ENCODE results near the gene PDGFA. TPM values are rescaled to one million over a fixed set of nuclear protein-coding genes. Genes with fewer than 3 reads are reported as not detected.
A peak's percentile ranks its signal among the peaks of the same experiment; 100 is the strongest.

The PDGFA gene
- total RNA-seq (10 to 100 TPM; 29.1 to 69.4 TPM), polyA plus RNA-seq (ENCODE audit: insufficient read length in 6 of 6) (10 to 100 TPM; 25.9 to 49.6 (median 36.3) TPM)
- long read RNA-seq, donor 1, transcript PDGFA-203 (6 exons, 2,305 nt), result major isoform, 10 of 13 reads
- long read RNA-seq, donor 1, partial matches to known transcripts, result 0 of 13 reads
- long read RNA-seq, donor 1, other reads (novel, unspliced or antisense), result 0 of 13 reads
- long read RNA-seq, donor 2, transcript PDGFA-203 (6 exons, 2,305 nt), result major isoform, 10 of 13 reads
- long read RNA-seq, donor 2, partial matches to known transcripts, result 0 of 13 reads
- long read RNA-seq, donor 2, other reads (novel, unspliced or antisense), result 0 of 13 reads
- long read RNA-seq, donor 3, transcript PDGFA-203 (6 exons, 2,305 nt), result major isoform, 7 of 7 reads
- long read RNA-seq, donor 3, partial matches to known transcripts, result 0 of 7 reads
- long read RNA-seq, donor 3, other reads (novel, unspliced or antisense), result 0 of 7 reads
- long read RNA-seq, donor 4, transcript PDGFA-201 (7 exons, 1,308 nt), result major isoform, 7 of 26 reads
- long read RNA-seq, donor 4, transcript PDGFA-203 (6 exons, 2,305 nt), result minor isoform, 5 of 26 reads
- long read RNA-seq, donor 4, partial matches to known transcripts, result 7 of 26 reads
- long read RNA-seq, donor 4, other reads (novel, unspliced or antisense), result 7 of 26 reads
- long read RNA-seq, donor 5, transcript PDGFA-203 (6 exons, 2,305 nt), result major isoform, 6 of 10 reads
- long read RNA-seq, donor 5, partial matches to known transcripts, result 0 of 10 reads
- long read RNA-seq, donor 5, other reads (novel, unspliced or antisense), result 0 of 10 reads
- long read RNA-seq, donor 6, transcript PDGFA-203 (6 exons, 2,305 nt), result major isoform, 8 of 8 reads
- long read RNA-seq, donor 6, partial matches to known transcripts, result 0 of 8 reads
- long read RNA-seq, donor 6, other reads (novel, unspliced or antisense), result 0 of 8 reads
- long read RNA-seq, donor 7, partial matches to known transcripts, result 0 of 3 reads
- long read RNA-seq, donor 7, other reads (novel, unspliced or antisense), result 0 of 3 reads
- long read RNA-seq, donor 8, partial matches to known transcripts, result 0 of 5 reads
- long read RNA-seq, donor 8, other reads (novel, unspliced or antisense), result 0 of 5 reads
- long read RNA-seq, donor 9, result 0 reads
- long read RNA-seq, donor 10, partial matches to known transcripts, result 3 of 3 reads
- long read RNA-seq, donor 10, other reads (novel, unspliced or antisense), result 0 of 3 reads
- long read RNA-seq, donor 11, transcript PDGFA-203 (6 exons, 2,305 nt), result major isoform, 20 of 20 reads
- long read RNA-seq, donor 11, partial matches to known transcripts, result 0 of 20 reads
- long read RNA-seq, donor 11, other reads (novel, unspliced or antisense), result 0 of 20 reads
- long read RNA-seq, donor 12, partial matches to known transcripts, result 0 of 6 reads
- long read RNA-seq, donor 12, other reads (novel, unspliced or antisense), result 0 of 6 reads

DNA sequence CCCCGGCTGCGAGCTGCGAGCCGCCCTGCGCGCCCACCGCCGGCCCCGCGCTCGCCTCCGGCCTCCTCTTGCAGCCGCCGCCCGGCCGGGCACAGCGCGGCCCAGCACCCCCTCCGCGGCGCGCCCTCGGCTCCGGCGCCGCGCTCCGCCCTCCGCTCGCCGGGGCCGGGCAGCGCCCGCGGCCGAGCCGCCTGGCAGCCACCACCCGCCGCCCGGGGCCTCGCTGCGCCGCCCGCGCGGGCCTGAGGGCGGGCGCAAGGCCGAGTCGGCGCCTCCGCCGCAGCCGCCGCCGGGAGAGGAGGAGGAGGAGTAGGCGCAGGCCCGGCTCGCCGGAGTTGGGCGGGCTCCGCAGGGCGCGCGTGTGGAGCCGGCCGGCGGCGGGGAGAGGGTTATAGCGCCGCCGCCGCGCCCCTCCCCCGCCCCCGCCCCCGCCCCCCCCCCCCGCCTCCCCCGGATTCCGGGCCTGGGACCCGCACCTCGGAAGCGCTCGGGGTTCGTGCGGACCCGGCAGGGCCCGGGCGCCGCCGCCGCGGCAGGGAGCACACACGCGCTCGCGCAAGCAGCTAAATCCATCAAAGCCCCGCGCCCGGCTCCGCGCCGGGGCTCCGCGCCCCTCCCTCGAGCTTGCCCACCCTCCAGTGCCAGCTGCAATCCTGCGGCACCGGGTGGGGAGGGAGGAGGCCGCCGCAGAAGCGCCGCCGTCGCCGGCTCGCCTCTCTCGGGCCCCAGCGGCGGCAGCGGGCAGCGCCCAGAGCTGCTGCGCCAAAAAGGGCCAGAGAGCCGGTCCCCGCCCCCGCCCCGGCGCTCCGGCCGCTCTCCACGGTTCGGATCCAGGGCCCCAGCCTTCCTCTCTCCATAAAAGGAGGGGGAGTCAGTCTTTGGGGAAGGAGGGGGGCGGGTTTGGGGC is at the start of gene PDGFA:
Gene PDGFA (minus strand): TSS at position 363 of the 907 bp plus-strand sequence. CDS start 845 bp downstream, outside the sequence.
- H3K36me3 ChIP-seq, result no peaks in the 10 kb centered on the region
- H3K4me3 ChIP-seq, result peak within 1 kb of the TSS; percentile 55 to 64
- TF ChIP-seq, protein P1, sequence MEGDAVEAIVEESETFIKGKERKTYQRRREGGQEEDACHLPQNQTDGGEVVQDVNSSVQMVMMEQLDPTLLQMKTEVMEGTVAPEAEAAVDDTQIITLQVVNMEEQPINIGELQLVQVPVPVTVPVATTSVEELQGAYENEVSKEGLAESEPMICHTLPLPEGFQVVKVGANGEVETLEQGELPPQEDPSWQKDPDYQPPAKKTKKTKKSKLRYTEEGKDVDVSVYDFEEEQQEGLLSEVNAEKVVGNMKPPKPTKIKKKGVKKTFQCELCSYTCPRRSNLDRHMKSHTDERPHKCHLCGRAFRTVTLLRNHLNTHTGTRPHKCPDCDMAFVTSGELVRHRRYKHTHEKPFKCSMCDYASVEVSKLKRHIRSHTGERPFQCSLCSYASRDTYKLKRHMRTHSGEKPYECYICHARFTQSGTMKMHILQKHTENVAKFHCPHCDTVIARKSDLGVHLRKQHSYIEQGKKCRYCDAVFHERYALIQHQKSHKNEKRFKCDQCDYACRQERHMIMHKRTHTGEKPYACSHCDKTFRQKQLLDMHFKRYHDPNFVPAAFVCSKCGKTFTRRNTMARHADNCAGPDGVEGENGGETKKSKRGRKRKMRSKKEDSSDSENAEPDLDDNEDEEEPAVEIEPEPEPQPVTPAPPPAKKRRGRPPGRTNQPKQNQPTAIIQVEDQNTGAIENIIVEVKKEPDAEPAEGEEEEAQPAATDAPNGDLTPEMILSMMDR (IDR thresholded peaks at IDR 0.05), result peak; percentile 14 to 45
- H3K27ac ChIP-seq, result peak within 1 kb of the TSS; percentile 70 to 78
- H3K27me3 ChIP-seq, result peaks cover 31 to 85% of the 10 kb centered on the region in 2 donors
- H3K4me1 ChIP-seq, result peaks cover 14 to 57% of the 10 kb centered on the region in 2 donors
- DNase-seq (no peak), ATAC-seq (peak; percentile 14)
- H3K9me3 ChIP-seq, result no peaks in the 10 kb centered on the region
- intact Hi-C loops (cut with DNase I), result no loop called here

DNA sequence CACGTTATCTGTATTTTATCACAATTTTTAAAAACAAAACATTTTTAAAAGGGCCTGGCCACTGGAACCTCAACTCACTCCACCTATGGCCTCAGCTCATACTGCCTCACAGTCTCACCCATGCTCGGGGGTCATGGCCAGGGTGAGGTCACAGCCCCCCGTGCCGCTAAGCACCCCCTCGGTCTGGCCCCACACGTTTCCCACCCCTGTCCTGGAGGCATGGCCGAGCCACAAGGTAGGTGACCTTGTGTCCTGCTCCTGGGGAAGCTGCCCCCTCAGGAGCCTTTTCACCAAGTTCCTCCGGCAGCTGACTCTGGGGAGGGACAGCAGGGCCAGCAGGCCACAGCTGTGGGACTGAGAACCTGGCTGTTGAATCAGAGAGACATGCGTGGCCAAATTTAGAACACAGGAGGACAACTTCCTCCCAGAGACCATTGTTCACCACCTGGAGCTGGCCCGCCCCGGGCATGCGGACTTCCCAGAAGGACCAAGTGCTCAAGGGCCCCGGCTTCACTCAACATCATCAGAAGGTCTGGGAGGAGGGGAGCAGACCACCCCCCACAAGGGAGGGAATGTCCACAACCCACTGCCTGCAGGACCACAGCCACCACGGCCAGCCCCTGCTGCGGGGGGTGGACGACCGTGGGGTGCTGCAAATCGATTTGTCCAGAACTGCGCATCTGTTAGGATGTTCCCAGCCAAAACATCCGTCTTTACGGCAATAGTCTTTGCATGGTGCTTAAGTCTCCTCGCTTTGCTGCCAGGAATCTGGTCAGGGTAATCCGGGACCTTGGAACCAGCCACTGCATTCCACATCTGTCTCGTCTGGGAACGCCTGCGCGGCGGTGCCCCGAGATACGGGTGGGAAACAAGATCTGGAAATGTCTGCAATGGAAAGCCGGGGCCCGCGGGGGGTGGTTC is 48.6 kb upstream of the PDGFA start:
- ATAC-seq (no peak), DNase-seq (peak in 3 of 4 donors; percentile 33 to 76 (median 44))
- Histone ChIP-seq H3K27ac (no peak overlapping the region), H3K4me1 (no peaks in the 10 kb centered on the region), H3K36me3 (no peaks in the 10 kb centered on the region), H3K4me3 (no peak overlapping the region), H3K9me3 (no peaks in the 10 kb centered on the region), H3K27me3 (no peaks in the 10 kb centered on the region)
- TF ChIP-seq, protein P1 (IDR thresholded peaks at IDR 0.05), result no peak
- intact Hi-C loops (cut with DNase I), result no loop called here

DNA sequence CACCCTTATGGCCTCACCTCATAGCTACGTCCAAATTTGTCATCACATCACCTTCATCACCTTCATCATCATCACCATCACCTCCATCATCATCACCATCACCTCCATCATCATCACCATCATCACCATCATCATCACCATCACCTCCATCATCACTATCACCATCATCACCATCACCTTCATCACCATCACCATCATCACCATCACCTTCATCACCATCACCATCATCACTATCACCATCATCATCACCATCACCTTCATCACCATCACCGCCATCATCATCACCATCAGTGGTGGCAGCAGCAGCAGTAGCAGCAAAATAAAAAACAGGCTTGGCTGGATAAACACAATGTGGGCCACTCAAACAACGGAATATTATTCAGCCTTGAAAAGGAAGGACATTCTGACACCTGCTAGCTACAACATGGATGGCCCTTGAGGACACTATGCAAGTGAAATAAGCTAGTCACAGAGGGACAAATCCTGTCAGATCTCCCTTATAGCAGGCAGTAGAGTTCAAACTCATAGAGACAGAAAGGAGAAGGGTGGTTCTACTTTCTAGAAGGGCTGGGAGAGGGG is 47.7 kb upstream of the PDGFA start:
- H3K9me3 ChIP-seq, result no peaks in the 10 kb centered on the region
- H3K4me1 ChIP-seq, result no peaks in the 10 kb centered on the region
- H3K27me3 ChIP-seq, result no peaks in the 10 kb centered on the region
- H3K27ac ChIP-seq, result no peak overlapping the region
- intact Hi-C loops (cut with DNase I), result no loop called here
- no peaks in the 10 kb centered on the region for H3K36me3 ChIP-seq
- no peak for ATAC-seq
- no peak for DNase-seq
- no peak overlapping the region for H3K4me3 ChIP-seq
- TF ChIP-seq, protein P1 (IDR thresholded peaks at IDR 0.05), result no peak
